ENCODE results near the gene BMF. TPM values are rescaled to one million over a fixed set of nuclear protein-coding genes. Genes with fewer than 3 reads are reported as not detected.
"Not testable (repeated sequence)": the region's sequence is repeated elsewhere in the genome, so short reads cannot be mapped to it uniquely, and the experiment has no call there.

The BMF gene
- total and polyA plus RNA-seq, 2 of the 4 experiments (the other 2 are of a cell fraction): 2.4 to 2.9 TPM

- peaks cover 14% of the 10 kb centered on the region for H3K27me3 ChIP-seq (ENCODE audit: control insufficient read depth, insufficient read depth, low read length)
- H3K4me2 ChIP-seq (ENCODE audit: low read depth, low read length); H3K36me3 ChIP-seq (ENCODE audit: control insufficient read depth, insufficient read depth, low read length); H2BK5ac ChIP-seq (ENCODE audit: low read depth, low read length, poor library complexity, severe bottlenecking); in situ Hi-C loops (cut with MboI; ENCODE audit: low sequenced_read_pairs); H3K18ac ChIP-seq (ENCODE audit: low read depth, low read length); H3K9ac ChIP-seq (ENCODE audit: low read depth, low read length); H2AK9ac ChIP-seq (replicated peaks; ENCODE audit: low read depth, low read length, poor library complexity); H3K4ac ChIP-seq (ENCODE audit: low read depth, low read length); H2BK20ac ChIP-seq (ENCODE audit: low read depth, low read length); DNase-seq; H2BK15ac ChIP-seq (ENCODE audit: low read depth, low read length); intact Hi-C loops (cut with micrococcal nuclease); H3K4me3 ChIP-seq (ENCODE audit: insufficient read depth, low read depth, low read length); H2BK120ac ChIP-seq (ENCODE audit: low read depth, low read length); H3K23ac ChIP-seq (ENCODE audit: low read depth, low read length); H4K5ac ChIP-seq (ENCODE audit: low read depth, low read length); dilution Hi-C loops (cut with HindIII; ENCODE audit: low sequenced_read_pairs, unreplicated experiment); H4K91ac ChIP-seq (ENCODE audit: insufficient read depth, low read depth, low read length); H3K9me1 ChIP-seq (ENCODE audit: insufficient read depth, low read length); ATAC-seq (ENCODE audit: low read depth); H3K14ac ChIP-seq (replicated peaks; ENCODE audit: low read depth, low read length); BruUV-seq (replicated peaks); H4K20me1 ChIP-seq (ENCODE audit: insufficient read depth, low read length); H3K4me1 ChIP-seq (ENCODE audit: control insufficient read depth, insufficient read depth, low read length); H4K8ac ChIP-seq (ENCODE audit: low read depth in 2 of 2, low read length in 2 of 2); H2AK5ac ChIP-seq (ENCODE audit: low read depth, low read length); H2AFZ ChIP-seq (replicated peaks; ENCODE audit: low read length, poor library complexity); H3K27ac ChIP-seq (ENCODE audit: insufficient read depth, low read length); H3K79me1 ChIP-seq (ENCODE audit: low read depth in 1 of 2, low read length in 2 of 2); POLR2A ChIA-PET (ENCODE audit: unreplicated experiment); CTCF ChIA-PET; H3K56ac ChIP-seq (ENCODE audit: extremely low read depth, insufficient read depth, low read length); H3K9me3 ChIP-seq (ENCODE audit: control insufficient read depth, insufficient read depth, low read length): not testable (repeated sequence)
- no CpG with 5 or more reads among the region's 5 CpGs for WGBS, 2 experiments (ENCODE audit: extremely low coverage in 2 of 2, insufficient read length in 1 of 2)
Measured at GRCh38 chr15:40123863-40124262, 15.2 kb upstream of the BMF start.

- H2BK120ac ChIP-seq (ENCODE audit: low read depth, low read length); H4K8ac ChIP-seq (ENCODE audit: low read depth in 2 of 2, low read length in 2 of 2); dilution Hi-C loops (cut with HindIII; ENCODE audit: low sequenced_read_pairs, unreplicated experiment); H3K79me1 ChIP-seq (ENCODE audit: low read depth in 1 of 2, low read length in 2 of 2); H2AK9ac ChIP-seq (replicated peaks; ENCODE audit: low read depth, low read length, poor library complexity); CTCF ChIA-PET; H2AFZ ChIP-seq (replicated peaks; ENCODE audit: low read length, poor library complexity); H3K4me3 ChIP-seq (ENCODE audit: insufficient read depth, low read depth, low read length); POLR2A ChIA-PET (ENCODE audit: unreplicated experiment); intact Hi-C loops (cut with micrococcal nuclease); H3K27ac ChIP-seq (ENCODE audit: insufficient read depth, low read length); H2BK5ac ChIP-seq (ENCODE audit: low read depth, low read length, poor library complexity, severe bottlenecking); H3K9me3 ChIP-seq (ENCODE audit: control insufficient read depth, insufficient read depth, low read length); BruUV-seq (replicated peaks); DNase-seq; H3K4ac ChIP-seq (ENCODE audit: low read depth, low read length); H4K91ac ChIP-seq (ENCODE audit: insufficient read depth, low read depth, low read length); H4K20me1 ChIP-seq (ENCODE audit: insufficient read depth, low read length); H2BK20ac ChIP-seq (ENCODE audit: low read depth, low read length); H4K5ac ChIP-seq (ENCODE audit: low read depth, low read length); H3K14ac ChIP-seq (replicated peaks; ENCODE audit: low read depth, low read length); H3K4me1 ChIP-seq (ENCODE audit: control insufficient read depth, insufficient read depth, low read length); H3K18ac ChIP-seq (ENCODE audit: low read depth, low read length); H3K56ac ChIP-seq (ENCODE audit: extremely low read depth, insufficient read depth, low read length); H3K9me1 ChIP-seq (ENCODE audit: insufficient read depth, low read length); H3K9ac ChIP-seq (ENCODE audit: low read depth, low read length); H2AK5ac ChIP-seq (ENCODE audit: low read depth, low read length); H3K36me3 ChIP-seq (ENCODE audit: control insufficient read depth, insufficient read depth, low read length); H2BK15ac ChIP-seq (ENCODE audit: low read depth, low read length); in situ Hi-C loops (cut with MboI; ENCODE audit: low sequenced_read_pairs); H3K23ac ChIP-seq (ENCODE audit: low read depth, low read length); H3K4me2 ChIP-seq (ENCODE audit: low read depth, low read length): not testable (repeated sequence)
- WGBS, 2 experiments (ENCODE audit: extremely low coverage in 2 of 2, insufficient read length in 1 of 2): no CpG with 5 or more reads among the region's 1 CpG
- H3K27me3 ChIP-seq (ENCODE audit: control insufficient read depth, insufficient read depth, low read length): peaks cover 16% of the 10 kb centered on the region
- peak; percentile 44 for ATAC-seq (ENCODE audit: low read depth)
Measured at GRCh38 chr15:40122989-40123388, 14.3 kb upstream of the BMF start.
